HepG2 (cell line): ENCODE results near the gene CNOT6. TPM values are rescaled to one million over a fixed set of nuclear protein-coding genes. Genes with fewer than 3 reads are reported as not detected.

Experiments
- ATAC-seq: fragments of 200-7000 bp; cut with Tn5 transposase; 3 replicates; pipeline ENCODE4 v1.9.1; 2020; ENCODE audit warnings: mild to moderate bottlenecking, moderate library complexity
- BruUV-seq: library from RNA; stranded (reverse); fragments of 400-500 nt; replicated peaks from 2 replicates; lab custom pipeline; 2021; lab: Mats Ljungman, UMichigan
- CTCF ChIA-PET: fragments of 300-600 bp; formaldehyde crosslinking; extraction: SDS; loops from one replicate; lab custom pipeline; 2021; ENCODE audit warnings: low total read pairs, inconsistent platforms, low intra/inter-chr PET ratio; lab: Yijun Ruan, JAX
- POLR2A ChIA-PET: fragments of 350-600 bp; sonication (Branson Sonifier 250); formaldehyde crosslinking; loops from one replicate; lab custom pipeline; 2020; ENCODE audit warnings: antibody characterized with exemption, inconsistent platforms; lab: Yijun Ruan, JAX
- DNase-seq: peaks from one replicate; pipeline ENCODE4 v3.0.0-alpha.2; 2015; ENCODE audit warnings: low spot score
- FAIRE-seq: peaks from 3 replicates; lab custom pipeline; 2011; peaks lifted over from hg19 to GRCh38; lab: Jason Lieb, UNC
- H2AFZ ChIP-seq: one replicate; pipeline ENCODE4 v1.6.1; 2011; ENCODE audit warnings: low read length, inconsistent platforms
- H3K27ac ChIP-seq: fragments of 300-600 bp; 3 replicates; pipeline ENCODE4 v1.8.0; 2011; ENCODE audit warnings: mixed run types, mild to moderate bottlenecking, mixed read lengths, low read length, inconsistent platforms; ENCODE audit not compliant: insufficient read depth; ENCODE audit errors: extremely low read length
- H3K27me3 ChIP-seq, 2 experiments: fragments of 200-600 bp in 1 of 2; 2 replicates in 1 of 2; 3 replicates in 1 of 2; pipeline versions ENCODE4 v1.6.0 to v1.8.0; 2011; ENCODE audit warnings: low read length in 2 of 2, mild to moderate bottlenecking in 2 of 2, moderate library complexity in 2 of 2, inconsistent platforms in 1 of 2; ENCODE audit not compliant: insufficient read depth in 2 of 2, control insufficient read depth in 1 of 2
- H3K36me3 ChIP-seq, 2 experiments: fragments of 200-600 bp in 1 of 2; replicated peaks in 1 of 2; 2 replicates in 1 of 2; 3 replicates in 1 of 2; pipeline versions ENCODE4 v1.5.1 to v1.8.0; 2011; ENCODE audit warnings: low read length in 2 of 2, inconsistent platforms in 1 of 2; ENCODE audit not compliant: insufficient read depth in 2 of 2, control insufficient read depth in 1 of 2
- H3K4me1 ChIP-seq: 2 replicates; pipeline ENCODE4 v1.5.1; 2012; ENCODE audit warnings: low read length, inconsistent platforms; ENCODE audit not compliant: insufficient read depth
- H3K4me2 ChIP-seq: 2 replicates; pipeline ENCODE4 v1.6.0; 2011; ENCODE audit warnings: low read depth, low read length, inconsistent platforms
- H3K4me3 ChIP-seq, 3 experiments: fragments of 200-600 bp in 1 of 3; sonication (generic), shearing (Covaris generic) in 1 of 3; replicated peaks in 1 of 3; 2 replicates each; pipeline ENCODE4 v1.5.1; 2011 to 2016; ENCODE audit warnings: low read length in 3 of 3, inconsistent platforms in 2 of 3, low read depth in 2 of 3, mild to moderate bottlenecking in 2 of 3, control low read depth in 1 of 3, mixed read lengths in 1 of 3; ENCODE audit not compliant: insufficient read depth in 1 of 3
- H3K79me2 ChIP-seq: one replicate; pipeline ENCODE4 v1.6.1; 2011; ENCODE audit warnings: low read length, inconsistent platforms; ENCODE audit not compliant: insufficient read depth
- H3K9ac ChIP-seq: 2 replicates; pipeline ENCODE4 v1.6.0; 2011; ENCODE audit warnings: mild to moderate bottlenecking, low read depth, low read length, inconsistent platforms; ENCODE audit not compliant: insufficient read depth
- H3K9me3 ChIP-seq: 2 replicates; pipeline ENCODE4 v1.5.1; 2012; ENCODE audit warnings: mild to moderate bottlenecking, low read length
- H4K20me1 ChIP-seq: 2 replicates; pipeline ENCODE4 v1.6.0; 2011; ENCODE audit warnings: inconsistent platforms, mild to moderate bottlenecking, low read length, moderate library complexity; ENCODE audit not compliant: insufficient read depth
- CEBPG ChIP-seq: IDR thresholded peaks from 2 replicates; pipeline ENCODE4 v1.6.1; 2016
- DMTF1 ChIP-seq: sonication (generic); formaldehyde crosslinking; IDR thresholded peaks from 2 replicates; pipeline ENCODE4 v1.4.0; 2020; ENCODE audit warnings: mild to moderate bottlenecking, missing genetic modification reagents
- FOXA3 ChIP-seq: IDR thresholded peaks from 2 replicates; pipeline ENCODE4 v1.6.1; 2016; ENCODE audit warnings: missing genetic modification reagents, missing compliant biosample characterization
- HINFP ChIP-seq: sonication (generic); formaldehyde crosslinking; IDR thresholded peaks from 2 replicates; pipeline ENCODE4 v1.4.0; 2020; ENCODE audit warnings: low read depth, mild to moderate bottlenecking, missing genetic modification reagents
- HOXA7 ChIP-seq: sonication (generic); formaldehyde crosslinking; IDR thresholded peaks from 2 replicates; pipeline ENCODE4 v1.8.1; 2022; ENCODE audit warnings: mild to moderate bottlenecking, missing genetic modification reagents, moderate library complexity
- MAFK ChIP-seq, 2 experiments: IDR thresholded peaks in 1 of 2; conservative IDR thresholded peaks in 1 of 2; 2 replicates each; pipeline ENCODE4 v1.6.1; 2011; ENCODE audit warnings: improper control_type of control experiment in 2 of 2, low read length in 2 of 2
- MNT ChIP-seq: fragments of 450-650 bp; IDR thresholded peaks from 2 replicates; pipeline ENCODE4 v1.6.1; 2016
- POLR2A ChIP-seq, 2 experiments: IDR thresholded peaks; 2 replicates each; pipeline ENCODE4 v1.6.1; 2011; ENCODE audit warnings: low read depth in 2 of 2, low read length in 2 of 2, mild to moderate bottlenecking in 1 of 2, moderate library complexity in 1 of 2; ENCODE audit not compliant: insufficient read depth in 1 of 2
- TFE3 ChIP-seq: IDR thresholded peaks from 2 replicates; pipeline ENCODE4 v1.6.1; 2016
- WIZ ChIP-seq: sonication (generic); formaldehyde crosslinking; IDR thresholded peaks from 2 replicates; pipeline ENCODE4 v1.5.1; 2020; ENCODE audit warnings: mild to moderate bottlenecking, missing genetic modification reagents
- ZNF335 ChIP-seq: sonication (generic); formaldehyde crosslinking; IDR thresholded peaks from 2 replicates; pipeline ENCODE4 v1.4.0; 2020; ENCODE audit warnings: missing genetic modification reagents
- ZXDC ChIP-seq: sonication (generic); formaldehyde crosslinking; IDR thresholded peaks from 2 replicates; pipeline ENCODE4 v1.5.0; 2020; ENCODE audit warnings: mild to moderate bottlenecking, missing genetic modification reagents
- WGBS: methylation state at CpG from one replicate; pipeline ENCODE4 v1.1.6; 2017; ENCODE audit warnings: low lambda C conversion rate; 5-methylcytosine and 5-hydroxymethylcytosine counted together
- in situ Hi-C: cut with HindIII; loops from 2 replicates; pipeline ENCODE4 v1.10.0; 2017; ENCODE audit warnings: low pct_unique_long_range_greater_than_20kb; ENCODE audit not compliant: extremely low pct_ligation_motif_present
- intact Hi-C: fragments of 100-400 bp; cut with micrococcal nuclease; formaldehyde crosslinking; loops from one replicate; pipeline ENCODE4 v1.10.0; 2022; ENCODE audit not compliant: unreplicated experiment
- polyA plus RNA-seq, 8 experiments: library from polyadenylated mRNA; depleted of rRNA in 3 of 8; stranded (reverse) in 7 of 8; unstranded in 1 of 8; fragments of >200 nt; fragmentation: Illumina TruSeq in 4 of 8; extraction: Trizol in 4 of 8; gene quantifications; 2 replicates each; pipeline versions ENCODE4 v1.2.1 to v1.2.3, GENCODE V29; 2011 to 2016; ENCODE audit warnings: low read depth in 4 of 8, missing spikeins in 1 of 8, mixed read lengths in 1 of 8; ENCODE audit not compliant: insufficient read depth in 1 of 8
- total RNA-seq, 5 experiments: library from RNA; depleted of rRNA; stranded (reverse); fragments of >200 nt; fragmentation: Illumina TruSeq; extraction: Trizol; gene quantifications; 2 replicates each; pipeline ENCODE4 v1.2.3, GENCODE V29; 2016; ENCODE audit warnings: low read depth in 1 of 5

Gene CNOT6
- total and polyA plus RNA-seq, 2 of the 13 experiments (the other 11 are each of a cell fraction or from before 2014, with no cell fraction given): 8.8 to 9.1 TPM

GRCh38 chr5:180607861-180608571, 113.8 kb downstream of the CNOT6 start:
- ATAC-seq (no peak), DNase-seq (peak; percentile 18), FAIRE-seq (no peak)
- H3K27ac ChIP-seq: no peak overlapping the region
- H2AFZ ChIP-seq: no peak overlapping the region
- H3K27me3 ChIP-seq: peaks cover 11 to 63% of the 10 kb centered on the region in 2 experiments
- CTCF ChIA-PET: no interaction called here
- H3K79me2 ChIP-seq: no peaks in the 10 kb centered on the region
- BruUV-seq: no TSS peak
- intact Hi-C loops: no loop called here
- no peaks in the 10 kb centered on the region; the same call in 1 of the 2 replicates for H4K20me1 ChIP-seq
- peak overlapping the region; percentile 18; the same call in 1 of the 2 replicates for H3K4me2 ChIP-seq
- H3K9ac ChIP-seq: no peak overlapping the region
- H3K4me3 ChIP-seq: no peak overlapping the region
- 20% methylated on average over 15 of the region's 18 CpGs for WGBS
- H3K4me1 ChIP-seq: no peaks in the 10 kb centered on the region
- no peaks in the 10 kb centered on the region for H3K9me3 ChIP-seq
- no peaks in the 10 kb centered on the region for H3K36me3 ChIP-seq
- in situ Hi-C loops: no loop called here
- POLR2A ChIA-PET: no interaction called here
- TF ChIP-seq MAFK (conservative IDR thresholded peaks at IDR 0.05 in 1 of 2, IDR thresholded peaks at IDR 0.05 in 1 of 2; ENCODE audit: low read length in 2 of 2) (peak; percentile 61 to 88; a peak in 3 of 4 replicates), TFE3 (CRISPR knock-in tag) (no peak), ZNF335 (CRISPR knock-in tag) (no peak), HOXA7 (CRISPR knock-in tag) (no peak), ZXDC (CRISPR knock-in tag) (no peak), POLR2A (IDR thresholded peaks at IDR 0.05; ENCODE audit: insufficient read depth in 1 of 2, low read depth in 2 of 2, low read length in 2 of 2) (no peak), WIZ (CRISPR knock-in tag) (no peak), MNT (no peak), DMTF1 (no peak), CEBPG (no peak), FOXA3 (no peak), HINFP (CRISPR knock-in tag) (no peak)
